Measurements from ENCODE around the gene ARL3. TPM values are rescaled to one million over a fixed set of nuclear protein-coding genes. Genes with fewer than 3 reads are reported as not detected.
A peak's percentile ranks its signal among the peaks of the same experiment; 100 is the strongest.
"Not testable (repeated sequence)": the region's sequence is repeated elsewhere in the genome, so short reads cannot be mapped to it uniquely, and the experiment has no call there.

ARL3 gene
- total RNA-seq, 1 experiment from 2014 or later: 10.4 TPM

DNA sequence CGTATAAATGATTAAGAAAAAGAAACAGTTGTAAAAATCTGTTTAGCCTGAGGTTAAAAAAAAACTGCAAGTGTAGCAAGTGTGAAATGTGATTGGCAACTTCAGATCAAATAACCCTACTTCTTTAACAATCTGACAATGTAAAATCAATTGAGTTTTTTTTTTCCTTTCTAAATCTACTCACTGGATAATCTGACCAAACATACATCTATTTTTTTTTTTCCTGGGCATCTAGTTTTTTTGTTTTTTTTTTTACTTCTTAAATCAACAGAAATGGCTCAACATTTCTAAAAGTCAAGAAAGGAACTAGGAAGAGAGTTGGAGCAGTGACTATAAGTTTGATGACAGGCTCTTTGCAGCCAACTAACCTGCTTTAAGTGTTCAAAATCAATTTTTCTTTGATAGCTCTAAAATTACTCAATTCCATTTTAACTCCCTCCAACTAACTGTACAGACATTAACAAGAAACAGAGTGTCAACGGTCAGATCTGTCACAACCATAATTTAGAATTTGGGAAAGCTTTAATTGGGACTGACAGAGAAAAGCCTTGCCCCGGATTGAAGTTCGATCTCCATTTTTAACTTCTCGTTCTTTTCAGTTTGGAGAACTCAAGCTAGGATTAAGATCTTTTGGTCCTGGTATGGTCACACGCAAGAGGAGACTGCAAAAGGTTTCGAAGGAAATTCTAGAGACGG, 1.2 kb downstream of the ARL3 start:
- in situ Hi-C loops (cut with HindIII; ENCODE audit: low sequenced_read_pairs): no loop called here
- no peak for DNase-seq (ENCODE audit: low spot score)

DNA sequence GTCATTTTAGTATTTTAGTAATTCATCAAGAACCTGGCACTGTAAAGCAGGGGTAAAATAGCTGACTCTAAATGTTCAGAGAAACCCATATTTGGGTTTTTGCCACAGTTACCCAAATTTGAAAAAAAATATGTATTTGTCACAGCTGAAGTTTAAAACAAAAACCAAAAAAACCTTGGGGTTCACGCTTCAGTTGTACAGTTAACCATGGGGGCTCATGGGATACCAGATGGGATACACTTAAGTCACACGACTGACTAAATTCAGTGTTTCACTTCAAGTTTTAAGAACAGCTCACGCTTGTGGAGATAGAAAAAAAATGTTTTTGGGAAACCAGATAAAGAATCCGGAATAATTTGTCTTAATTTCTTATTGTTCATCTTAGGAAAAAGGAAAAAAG, 2.1 kb downstream of the ARL3 start:
- DNase-seq (ENCODE audit: low spot score): no peak
- in situ Hi-C loops (cut with HindIII; ENCODE audit: low sequenced_read_pairs): no loop called here

DNA sequence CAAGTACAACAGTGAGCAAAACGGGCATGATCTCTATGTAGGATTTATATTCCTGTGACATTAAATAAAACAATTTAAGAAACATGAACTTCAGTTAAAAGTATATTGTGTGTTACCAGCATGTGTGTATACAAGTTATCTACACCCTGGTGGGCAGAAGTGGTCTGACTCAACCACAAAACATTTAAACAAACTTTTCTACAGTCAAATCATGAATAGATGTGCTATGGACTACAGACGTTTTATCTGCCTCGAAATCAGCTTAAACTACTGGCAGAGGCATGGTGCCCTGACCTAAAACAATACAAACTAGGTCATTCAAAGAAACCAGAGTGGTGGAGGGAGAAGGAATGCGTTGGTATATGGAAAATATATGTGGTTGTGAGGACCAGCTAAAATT, 3.6 kb downstream of the ARL3 start:
- no peak for DNase-seq (ENCODE audit: low spot score)
- in situ Hi-C loops (cut with HindIII; ENCODE audit: low sequenced_read_pairs): no loop called here

DNA sequence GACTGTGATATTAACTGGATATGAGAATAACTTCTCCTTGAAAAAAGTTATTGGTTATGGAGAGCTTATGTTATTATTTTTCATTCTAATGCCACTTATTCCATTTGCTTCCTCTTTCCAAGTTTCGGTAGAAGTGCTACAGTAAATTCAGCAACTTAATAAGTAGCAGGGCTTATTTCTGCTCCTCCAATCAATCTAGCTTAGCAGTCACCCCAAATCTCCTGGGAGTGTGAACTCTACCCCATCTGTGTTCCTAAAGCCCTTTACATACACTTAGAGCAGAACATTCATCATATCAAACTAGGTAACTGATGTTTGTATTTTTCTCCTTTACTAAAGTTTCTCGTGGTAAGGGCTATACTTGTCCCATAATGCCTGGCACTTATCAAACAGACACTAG, 8.7 kb downstream of the ARL3 start:
- DNase-seq (ENCODE audit: low spot score): no peak
- in situ Hi-C loops (cut with HindIII; ENCODE audit: low sequenced_read_pairs): no loop called here

GRCh38 chr10:102704915-102705314, 9.3 kb downstream of the ARL3 start:
- DNase-seq (ENCODE audit: low spot score): no peak
- in situ Hi-C loops (cut with HindIII; ENCODE audit: low sequenced_read_pairs): no loop called here

DNA sequence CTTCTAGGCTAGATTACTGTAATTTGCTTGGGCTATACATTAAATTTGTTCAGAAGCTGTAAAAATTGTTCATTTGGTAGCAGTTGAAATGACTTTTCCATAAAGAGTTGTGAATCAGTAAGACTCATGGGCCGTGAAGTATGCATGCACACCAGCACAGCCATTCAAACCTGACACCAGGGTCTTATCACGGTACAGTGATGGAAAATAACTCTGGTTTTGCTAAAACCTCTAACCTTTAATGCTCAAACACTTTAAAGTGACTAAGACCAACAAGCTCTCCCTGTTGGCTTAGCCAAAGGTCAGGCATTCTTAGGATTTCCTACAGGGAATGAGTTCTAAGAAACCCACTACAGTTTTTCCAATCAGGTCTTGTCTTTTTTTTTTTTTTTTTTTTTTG, 11.5 kb downstream of the ARL3 start:
- in situ Hi-C loops (cut with HindIII; ENCODE audit: low sequenced_read_pairs): no loop called here
- no peak for DNase-seq (ENCODE audit: low spot score)

GRCh38 chr10:102701796-102702195, 12.4 kb downstream of the ARL3 start:
- in situ Hi-C loops (cut with HindIII; ENCODE audit: low sequenced_read_pairs): no loop called here
- no peak for DNase-seq (ENCODE audit: low spot score)

GRCh38 chr10:102701272-102701671, 12.9 kb downstream of the ARL3 start:
- in situ Hi-C loops (cut with HindIII; ENCODE audit: low sequenced_read_pairs): no loop called here
- no peak for DNase-seq (ENCODE audit: low spot score)

DNA sequence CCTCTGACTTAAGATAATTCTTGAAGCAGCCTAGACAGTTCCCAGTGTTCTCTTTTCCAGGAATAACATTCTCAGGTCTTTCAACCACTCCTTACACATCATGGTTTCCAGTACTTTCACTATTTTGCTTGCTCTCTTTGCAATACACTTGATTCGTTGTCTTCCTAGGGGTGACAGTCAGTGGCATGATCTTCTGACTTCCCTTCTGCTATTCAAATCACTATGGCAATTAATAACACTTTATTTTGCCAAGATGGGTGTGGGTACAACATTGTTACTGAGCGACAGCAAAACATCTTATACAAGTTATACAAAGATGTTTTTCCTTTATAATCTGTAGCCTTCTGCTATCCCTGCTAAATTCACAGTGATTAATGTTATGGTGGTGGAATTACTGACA, 15.3 kb downstream of the ARL3 start:
- in situ Hi-C loops (cut with HindIII; ENCODE audit: low sequenced_read_pairs): no loop called here
- DNase-seq (ENCODE audit: low spot score): no peak

GRCh38 chr10:102696736-102697135, 17.5 kb downstream of the ARL3 start:
- no peak for DNase-seq (ENCODE audit: low spot score)
- in situ Hi-C loops (cut with HindIII; ENCODE audit: low sequenced_read_pairs): no loop called here

DNA sequence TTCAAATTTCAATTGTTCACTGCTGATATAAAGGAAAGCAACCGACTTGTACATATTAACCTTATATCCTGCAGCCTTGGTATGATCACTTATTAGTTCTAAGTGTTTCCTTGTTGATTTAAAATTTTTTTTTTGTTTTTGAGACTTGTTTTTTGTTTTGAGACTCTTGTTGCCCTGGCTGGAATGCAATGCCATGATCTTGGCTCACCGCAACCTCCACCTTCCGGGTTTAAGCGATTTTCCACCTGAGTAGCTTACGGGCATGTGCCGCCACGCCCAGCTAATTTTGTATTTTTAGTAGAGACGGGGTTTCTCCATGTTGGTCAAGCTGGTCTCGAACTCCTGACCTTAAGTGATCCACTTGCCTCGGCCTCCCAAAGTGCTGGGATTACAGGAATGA, 18.8 kb downstream of the ARL3 start:
- DNase-seq (ENCODE audit: low spot score); in situ Hi-C loops (cut with HindIII; ENCODE audit: low sequenced_read_pairs): not testable (repeated sequence)

- in situ Hi-C loops (cut with HindIII; ENCODE audit: low sequenced_read_pairs): no loop called here
- no peak for DNase-seq (ENCODE audit: low spot score)
Observed at GRCh38 chr10:102691285-102692066, 22.7 kb downstream of the ARL3 start.

- no peak for DNase-seq (ENCODE audit: low spot score)
- in situ Hi-C loops (cut with HindIII; ENCODE audit: low sequenced_read_pairs): no loop called here
Observed at GRCh38 chr10:102683736-102684135, 30.5 kb downstream of the ARL3 start.

- DNase-seq (ENCODE audit: low spot score): no peak
- in situ Hi-C loops (cut with HindIII; ENCODE audit: low sequenced_read_pairs): no loop called here
Observed at GRCh38 chr10:102682981-102683380, 31.2 kb downstream of the ARL3 start.

DNA sequence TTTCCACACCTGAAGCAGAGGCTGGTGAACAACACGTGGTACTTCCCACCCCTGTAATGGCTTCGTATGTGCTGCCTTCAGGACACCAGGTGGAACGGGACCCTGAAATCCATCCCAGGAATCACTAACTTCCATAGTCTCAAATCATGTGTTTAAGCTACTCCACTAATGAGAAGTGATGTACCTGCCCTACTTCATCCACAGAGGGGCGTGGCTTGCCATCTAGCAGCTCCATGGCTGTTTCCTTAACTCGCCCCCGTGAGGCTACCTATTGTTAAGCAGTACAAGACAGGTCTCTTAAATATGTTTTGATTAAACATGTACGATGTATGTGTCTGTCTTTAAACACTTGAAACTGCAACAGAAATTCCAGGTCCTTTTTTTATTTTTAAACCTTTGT, 31.8 kb downstream of the ARL3 start:
- in situ Hi-C loops (cut with HindIII; ENCODE audit: low sequenced_read_pairs): no loop called here
- DNase-seq (ENCODE audit: low spot score): no peak

- DNase-seq (ENCODE audit: low spot score): no peak
- in situ Hi-C loops (cut with HindIII; ENCODE audit: low sequenced_read_pairs): no loop called here
Observed at GRCh38 chr10:102681696-102682095, 32.5 kb downstream of the ARL3 start.

- no peak for DNase-seq (ENCODE audit: low spot score)
- in situ Hi-C loops (cut with HindIII; ENCODE audit: low sequenced_read_pairs): no loop called here
Observed at GRCh38 chr10:102679596-102679995, 34.6 kb downstream of the ARL3 start.

GRCh38 chr10:102678842-102679289, 35.3 kb downstream of the ARL3 start:
- in situ Hi-C loops (cut with HindIII; ENCODE audit: low sequenced_read_pairs): no loop called here

GRCh38 chr10:102678068-102678400, 36.2 kb downstream of the ARL3 start:
- in situ Hi-C loops (cut with HindIII; ENCODE audit: low sequenced_read_pairs): no loop called here
- DNase-seq (ENCODE audit: low spot score): no peak

More at GRCh38 chr10:102678842-102679289, 35.3 kb downstream of the ARL3 start:
- peak; percentile 40 for DNase-seq (ENCODE audit: low spot score)

GRCh38 chr10:102677331-102678067, 36.7 kb downstream of the ARL3 start:
- in situ Hi-C loops (cut with HindIII; ENCODE audit: low sequenced_read_pairs): no loop called here
- no peak for DNase-seq (ENCODE audit: low spot score)

Data from G401 (cell line).